Measurements from ENCODE around the gene CCDC30.

DNA sequence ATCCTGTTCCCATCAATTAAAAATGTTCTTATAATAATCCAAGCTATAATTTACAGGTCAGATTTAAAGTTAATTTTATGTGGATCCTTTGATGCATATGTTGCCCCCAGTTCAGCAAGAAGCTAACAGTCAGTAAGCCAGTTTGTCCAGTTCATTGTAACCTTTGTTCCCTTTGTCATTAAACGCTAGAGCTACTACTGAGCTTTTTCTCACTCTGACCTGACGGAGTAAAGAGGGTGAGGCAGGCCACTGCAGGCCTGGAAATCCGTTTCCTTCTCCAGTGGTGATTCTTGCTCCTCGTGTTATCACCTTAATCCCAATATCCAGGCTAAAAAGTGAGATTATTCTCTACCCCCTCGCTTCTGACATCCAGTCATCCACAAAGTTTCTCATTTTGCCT lies 229.4 kb downstream of the CCDC30 start:
- TF ChIP-seq, protein P1, sequence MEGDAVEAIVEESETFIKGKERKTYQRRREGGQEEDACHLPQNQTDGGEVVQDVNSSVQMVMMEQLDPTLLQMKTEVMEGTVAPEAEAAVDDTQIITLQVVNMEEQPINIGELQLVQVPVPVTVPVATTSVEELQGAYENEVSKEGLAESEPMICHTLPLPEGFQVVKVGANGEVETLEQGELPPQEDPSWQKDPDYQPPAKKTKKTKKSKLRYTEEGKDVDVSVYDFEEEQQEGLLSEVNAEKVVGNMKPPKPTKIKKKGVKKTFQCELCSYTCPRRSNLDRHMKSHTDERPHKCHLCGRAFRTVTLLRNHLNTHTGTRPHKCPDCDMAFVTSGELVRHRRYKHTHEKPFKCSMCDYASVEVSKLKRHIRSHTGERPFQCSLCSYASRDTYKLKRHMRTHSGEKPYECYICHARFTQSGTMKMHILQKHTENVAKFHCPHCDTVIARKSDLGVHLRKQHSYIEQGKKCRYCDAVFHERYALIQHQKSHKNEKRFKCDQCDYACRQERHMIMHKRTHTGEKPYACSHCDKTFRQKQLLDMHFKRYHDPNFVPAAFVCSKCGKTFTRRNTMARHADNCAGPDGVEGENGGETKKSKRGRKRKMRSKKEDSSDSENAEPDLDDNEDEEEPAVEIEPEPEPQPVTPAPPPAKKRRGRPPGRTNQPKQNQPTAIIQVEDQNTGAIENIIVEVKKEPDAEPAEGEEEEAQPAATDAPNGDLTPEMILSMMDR (IDR thresholded peaks at IDR 0.05), result no peak
- no peak for TF ChIP-seq POLR2AphosphoS5 (IDR thresholded peaks at IDR 0.05)
- TF ChIP-seq POLR2A (IDR thresholded peaks at IDR 0.05), result no peak
- no peak for TF ChIP-seq EP300 (IDR thresholded peaks at IDR 0.05)

All from sigmoid colon (tissue), 4 donors.